GM21825 (cell line): ENCODE results near the gene CYP4F12.

Source experiments
- ATAC-seq: cut with Tn5 transposase; IDR thresholded peaks from one replicate; pipeline ENCODE4 v1.9.1; 2021; ENCODE audit warnings: mild to moderate bottlenecking, moderate library complexity; ENCODE audit not compliant: unreplicated experiment

CYP4F12 gene, protein sequence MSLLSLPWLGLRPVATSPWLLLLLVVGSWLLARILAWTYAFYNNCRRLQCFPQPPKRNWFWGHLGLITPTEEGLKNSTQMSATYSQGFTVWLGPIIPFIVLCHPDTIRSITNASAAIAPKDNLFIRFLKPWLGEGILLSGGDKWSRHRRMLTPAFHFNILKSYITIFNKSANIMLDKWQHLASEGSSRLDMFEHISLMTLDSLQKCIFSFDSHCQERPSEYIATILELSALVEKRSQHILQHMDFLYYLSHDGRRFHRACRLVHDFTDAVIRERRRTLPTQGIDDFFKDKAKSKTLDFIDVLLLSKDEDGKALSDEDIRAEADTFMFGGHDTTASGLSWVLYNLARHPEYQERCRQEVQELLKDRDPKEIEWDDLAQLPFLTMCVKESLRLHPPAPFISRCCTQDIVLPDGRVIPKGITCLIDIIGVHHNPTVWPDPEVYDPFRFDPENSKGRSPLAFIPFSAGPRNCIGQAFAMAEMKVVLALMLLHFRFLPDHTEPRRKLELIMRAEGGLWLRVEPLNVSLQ

DNA sequence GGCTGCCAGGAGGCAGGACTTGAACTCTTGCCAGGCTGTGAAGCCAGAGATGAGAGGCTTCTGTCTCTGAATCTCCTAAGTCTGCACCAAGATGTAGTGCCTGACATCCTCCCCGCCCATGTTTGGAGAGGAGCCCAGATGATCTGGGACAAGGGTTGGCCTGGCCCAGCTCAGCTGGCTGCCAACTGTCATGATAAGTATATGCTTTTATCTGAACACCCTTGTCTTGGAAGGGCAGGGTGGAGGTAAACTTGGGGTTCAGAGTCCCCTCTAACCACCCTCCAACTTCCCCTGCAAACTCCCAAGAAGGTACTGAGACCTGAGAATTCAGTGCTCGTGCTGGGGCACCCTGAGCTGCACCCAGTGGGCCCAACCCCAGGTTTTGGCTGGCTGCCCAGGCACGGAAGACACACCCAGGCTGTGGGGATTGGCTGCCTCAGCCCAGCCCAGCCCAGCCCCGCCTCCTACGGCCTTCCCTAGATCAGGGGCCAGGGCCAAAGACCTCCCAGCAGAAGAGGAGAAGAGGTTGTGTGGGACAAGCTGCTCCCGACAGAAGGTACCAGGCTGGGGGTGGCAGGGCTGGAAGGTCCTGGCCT, at the start of gene CYP4F12:
Gene CYP4F12 (plus strand): TSS at position 508 of the 596 bp plus-strand sequence. CDS start 443 bp downstream, outside the sequence.
- no peak for ATAC-seq

DNA sequence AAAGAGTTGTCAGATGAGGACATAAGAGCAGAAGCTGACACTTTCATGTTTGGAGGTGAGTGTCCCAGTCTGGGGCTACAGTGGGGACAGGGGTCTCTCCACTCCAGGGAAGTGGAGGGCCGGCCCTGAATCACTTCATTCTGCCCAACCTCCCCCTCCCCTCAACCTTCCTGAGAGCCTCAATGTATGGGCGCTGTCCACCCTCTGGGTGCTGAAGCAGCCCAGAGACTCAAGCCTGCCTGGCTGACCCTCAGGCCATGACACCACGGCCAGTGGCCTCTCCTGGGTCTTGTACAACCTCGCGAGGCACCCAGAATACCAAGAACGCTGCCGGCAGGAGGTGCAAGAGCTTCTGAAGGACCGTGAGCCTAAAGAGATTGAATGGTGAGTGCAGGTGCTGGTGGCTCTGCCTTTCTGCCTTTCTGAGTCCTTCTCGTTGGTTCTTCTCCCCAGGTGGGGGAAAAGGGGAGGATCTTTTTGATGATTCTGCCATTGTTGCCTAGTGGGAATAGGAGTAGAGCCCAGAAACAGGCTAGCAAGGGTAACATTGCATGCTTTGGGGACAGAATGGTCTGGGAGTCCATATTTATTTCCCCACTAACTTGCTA, 49.1 kb upstream of the CYP4F12 start:
- ATAC-seq = no peak

DNA sequence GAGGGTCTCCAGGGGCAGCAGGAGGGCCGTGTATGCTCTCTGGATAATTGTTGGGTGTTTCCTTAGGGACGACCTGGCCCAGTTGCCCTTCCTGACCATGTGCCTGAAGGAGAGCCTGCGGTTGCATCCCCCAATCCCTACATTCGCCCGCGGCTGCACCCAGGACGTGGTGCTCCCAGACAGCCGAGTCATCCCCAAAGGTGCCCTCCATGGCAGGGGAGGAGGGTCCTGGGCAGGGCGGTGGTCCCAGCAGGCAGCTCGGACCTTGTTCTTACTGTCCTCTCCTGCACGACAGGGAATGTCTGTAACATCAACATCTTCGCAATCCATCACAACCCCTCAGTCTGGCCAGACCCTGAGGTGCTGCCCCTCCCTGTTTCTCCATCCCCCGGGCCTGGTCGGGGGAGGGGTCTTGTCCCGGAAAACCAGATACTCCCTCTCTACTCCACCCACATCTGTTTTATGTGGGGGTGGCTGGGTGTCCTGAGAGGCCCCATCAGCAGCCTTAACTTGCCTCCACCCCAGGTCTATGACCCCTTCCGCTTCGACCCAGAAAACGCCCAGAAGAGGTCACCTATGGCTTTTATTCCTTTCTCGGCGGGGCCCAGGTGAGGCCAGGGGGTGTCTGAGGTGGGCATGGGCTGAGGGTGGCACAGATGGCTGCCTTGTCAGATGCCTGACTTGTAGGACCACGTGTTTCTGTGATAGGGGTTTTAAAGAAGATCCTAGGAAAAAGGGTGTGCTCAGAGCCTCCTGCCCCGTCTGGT, 44.5 kb upstream of the CYP4F12 start:
- ATAC-seq = no peak

- no peak for ATAC-seq
Measured at GRCh38 chr19:15629003-15629880, 43.6 kb upstream of the CYP4F12 start.

DNA sequence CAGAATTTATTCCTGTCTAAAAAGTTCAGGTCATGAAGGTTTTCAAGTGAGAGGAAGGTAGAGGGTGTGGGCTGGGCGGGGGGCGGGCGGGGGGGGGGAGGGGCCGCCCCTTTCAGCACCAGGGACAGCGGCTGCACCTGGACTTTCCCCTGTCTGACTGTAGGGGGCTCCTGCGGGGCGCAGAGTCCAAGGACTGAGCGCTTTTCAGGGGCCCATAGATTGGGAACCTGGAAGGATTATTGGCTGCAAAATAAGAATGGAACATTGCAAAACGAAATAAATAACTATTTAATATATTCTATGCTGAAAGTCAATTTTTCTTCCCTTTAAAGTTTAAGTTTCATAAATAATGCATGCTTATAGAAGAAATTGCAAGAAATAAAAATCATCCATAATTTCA, 41.1 kb upstream of the CYP4F12 start:
- ATAC-seq = no peak

DNA sequence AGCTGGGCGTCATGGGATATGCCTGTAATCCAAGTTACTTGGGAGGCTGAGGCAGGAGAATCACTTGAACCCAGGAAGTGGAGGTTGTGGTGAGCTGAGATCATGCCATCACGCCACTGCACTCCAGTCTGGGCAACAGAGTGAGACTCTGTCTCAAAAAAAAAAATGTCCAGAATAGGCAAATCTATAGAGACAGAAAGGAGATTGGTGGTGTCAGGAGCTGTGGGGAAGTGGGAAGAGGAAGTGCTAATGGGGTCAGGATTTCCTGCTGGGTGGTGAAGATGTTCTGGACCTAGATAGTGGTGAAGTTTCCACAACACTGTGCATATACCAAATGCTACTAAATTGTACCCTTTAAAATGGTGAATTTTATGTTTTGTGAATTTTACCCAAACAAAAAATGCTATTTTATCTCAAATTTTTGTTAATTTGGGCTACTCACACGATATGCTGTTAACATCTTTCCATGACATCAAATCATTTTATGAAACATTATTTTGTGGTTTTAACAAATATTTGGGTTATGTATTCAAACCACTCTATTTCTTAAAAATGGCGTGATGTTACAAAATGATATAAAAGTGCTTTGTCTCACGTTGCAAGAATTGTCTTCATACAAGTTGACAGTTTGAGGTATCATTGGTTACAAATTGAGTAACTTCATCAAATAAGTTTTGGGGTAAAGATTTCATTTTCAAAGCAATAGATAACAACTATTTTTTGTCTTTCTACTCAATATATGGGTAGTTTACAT, 39.6 kb upstream of the CYP4F12 start:
- ATAC-seq = no peak

DNA sequence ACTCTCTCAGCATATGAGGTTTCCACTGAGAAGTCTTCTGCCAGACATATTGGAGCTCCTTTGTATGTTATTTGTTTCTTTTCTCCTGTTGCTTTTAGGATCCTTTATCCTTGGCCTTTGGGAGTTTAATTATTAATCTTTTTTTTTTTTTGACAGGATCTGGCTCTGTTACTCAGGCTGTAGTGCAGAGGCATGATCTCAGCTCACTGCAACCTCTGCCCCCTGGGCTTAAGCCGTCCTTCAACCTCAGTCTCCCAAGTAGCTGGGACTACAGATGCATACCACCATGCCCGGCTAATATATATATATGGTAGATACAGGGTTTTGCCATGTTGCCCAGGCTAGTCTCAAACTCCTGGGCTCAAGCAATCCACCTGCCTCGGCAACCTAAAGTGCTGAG, 38.8 kb upstream of the CYP4F12 start:
- no peak for ATAC-seq

DNA sequence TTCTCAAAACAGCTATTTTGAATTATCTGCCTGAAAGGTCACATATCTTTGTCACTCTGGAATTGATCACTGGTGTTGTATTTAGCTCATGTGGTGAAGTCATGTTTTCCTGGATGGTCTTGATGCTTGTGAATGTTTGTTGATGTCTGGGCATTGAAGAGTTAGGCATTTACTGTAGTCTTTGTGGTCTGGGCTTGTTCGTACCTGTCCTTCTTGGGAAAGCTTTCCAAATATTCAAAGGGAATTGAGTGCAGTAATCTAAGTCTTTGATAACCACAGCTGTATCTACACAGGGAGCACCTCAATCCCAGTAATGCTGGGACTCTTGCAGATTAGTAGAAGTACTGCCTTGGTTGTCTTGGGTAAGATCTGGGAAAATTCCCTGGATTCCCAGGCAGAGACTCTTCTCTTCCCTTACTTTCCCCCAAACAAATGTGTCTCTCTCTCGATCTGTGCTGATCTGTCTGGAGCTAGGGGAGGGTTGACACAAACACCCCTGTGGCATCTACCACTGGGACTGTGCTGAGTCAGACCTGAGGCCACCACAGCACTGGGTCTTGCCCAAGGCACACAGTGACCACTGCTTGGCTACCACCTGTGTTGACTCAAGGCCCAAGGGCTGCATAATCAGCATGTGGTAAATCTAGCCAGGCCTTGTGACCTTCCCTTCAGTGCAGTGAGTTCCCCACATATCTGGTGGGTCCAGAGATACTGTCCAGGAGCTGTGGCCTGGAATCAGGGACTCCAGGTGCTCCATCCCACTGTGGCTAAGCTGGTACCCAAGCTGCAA, 37.7 kb upstream of the CYP4F12 start:
- no peak for ATAC-seq

GRCh38 chr19:15636026-15636425, 36.9 kb upstream of the CYP4F12 start:
- no peak for ATAC-seq

- no peak for ATAC-seq
Measured at GRCh38 chr19:15639596-15639995, 33.3 kb upstream of the CYP4F12 start.

- ATAC-seq = no peak
Measured at GRCh38 chr19:15640294-15640903, 32.5 kb upstream of the CYP4F12 start, which contains the start of gene CYP4F3. Gene CYP4F3, plus strand, starts transcription at chr19:15640897. Its CDS starts 519 bp downstream, at chr19:15641416.

DNA sequence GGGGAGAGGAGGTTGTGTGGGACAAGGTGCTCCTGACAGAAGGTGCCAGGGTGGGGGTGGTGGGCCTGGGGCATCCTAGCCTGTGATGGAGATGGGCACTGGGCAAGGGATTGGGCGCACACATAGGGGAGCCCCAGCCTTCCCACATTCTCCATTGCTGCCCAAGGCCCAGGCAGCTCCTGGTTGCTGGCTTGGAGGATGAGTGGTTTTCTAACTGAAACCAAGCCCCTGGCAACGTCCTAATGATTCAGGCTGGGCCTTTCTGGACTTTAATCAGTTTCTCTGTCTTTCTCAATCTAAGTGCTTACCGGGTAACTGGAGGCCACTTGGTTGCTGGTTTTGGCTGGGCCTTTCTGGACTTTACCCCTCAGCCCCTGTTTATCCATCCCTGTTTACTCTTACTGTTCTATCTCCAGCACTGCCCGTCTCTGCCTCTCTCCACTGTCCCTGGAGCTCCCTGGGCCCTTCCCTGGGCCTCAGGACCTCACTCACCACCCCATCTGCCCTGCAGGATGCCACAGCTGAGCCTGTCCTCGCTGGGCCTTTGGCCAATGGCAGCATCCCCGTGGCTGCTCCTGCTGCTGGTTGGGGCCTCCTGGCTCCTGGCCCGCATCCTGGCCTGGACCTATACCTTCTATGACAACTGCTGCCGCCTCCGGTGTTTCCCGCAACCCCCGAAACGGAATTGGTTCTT, 31.8 kb upstream of the CYP4F12 start:
- no peak for ATAC-seq

- no peak for ATAC-seq
Measured at GRCh38 chr19:15641901-15642491, 30.9 kb upstream of the CYP4F12 start.

GRCh38 chr19:15642807-15643206, 30.1 kb upstream of the CYP4F12 start:
- no peak for ATAC-seq

- no peak for ATAC-seq
Measured at GRCh38 chr19:15643387-15643786, 29.5 kb upstream of the CYP4F12 start.

- no peak for ATAC-seq
Measured at GRCh38 chr19:15644066-15644741, 28.7 kb upstream of the CYP4F12 start.

- ATAC-seq = no peak
Measured at GRCh38 chr19:15644816-15645215, 28.1 kb upstream of the CYP4F12 start.
